ENCODE results near the gene BRMS1L. TPM values are rescaled to one million over a fixed set of nuclear protein-coding genes. Genes with fewer than 3 reads are reported as not detected.

Gene BRMS1L
- total RNA-seq, 1 donor from 2014 or later = 13.1 TPM

GRCh38 chr14:35789651-35790050 lies 36.5 kb upstream of the BRMS1L start:
- Mint-ChIP-seq H3K4me3 (ENCODE audit: low read depth) (no peak overlapping the region), H3K9me3 (ENCODE audit: low read depth) (no peaks in the 10 kb centered on the region), H3K27me3 (no peaks in the 10 kb centered on the region), H3K36me3 (ENCODE audit: insufficient read depth) (no peaks in the 10 kb centered on the region), H3K4me1 (ENCODE audit: low read depth) (no peaks in the 10 kb centered on the region), H3K27ac (no peak overlapping the region)
- DNase-seq (ENCODE audit: low spot score, unreplicated experiment) = no peak
- TF ChIP-seq CTCF (IDR thresholded peaks at IDR 0.05; ENCODE audit: unreplicated experiment) = no peak

- no peak for DNase-seq (ENCODE audit: low spot score, unreplicated experiment)
- no peak for TF ChIP-seq CTCF (IDR thresholded peaks at IDR 0.05; ENCODE audit: unreplicated experiment)
- Mint-ChIP-seq H3K4me3 (ENCODE audit: low read depth) (no peak overlapping the region), H3K9me3 (ENCODE audit: low read depth) (no peaks in the 10 kb centered on the region), H3K27me3 (no peaks in the 10 kb centered on the region), H3K27ac (no peak overlapping the region), H3K36me3 (ENCODE audit: insufficient read depth) (peaks cover 5% of the 10 kb centered on the region), H3K4me1 (ENCODE audit: low read depth) (peaks cover 13% of the 10 kb centered on the region)
These were observed 28.3 kb upstream of the BRMS1L start for GRCh38 chr14:35797796-35798195.

GRCh38 chr14:35806006-35806907 lies 19.9 kb upstream of the BRMS1L start:
- TF ChIP-seq CTCF (IDR thresholded peaks at IDR 0.05; ENCODE audit: unreplicated experiment) = no peak
- DNase-seq (ENCODE audit: low spot score, unreplicated experiment) = no peak
- H3K4me3 Mint-ChIP-seq (ENCODE audit: low read depth) = peak overlapping the region; percentile 72
- H3K27ac Mint-ChIP-seq = no peak overlapping the region
- peaks cover 1% of the 10 kb centered on the region for H3K36me3 Mint-ChIP-seq (ENCODE audit: insufficient read depth)
- no peaks in the 10 kb centered on the region for H3K27me3 Mint-ChIP-seq
- no peaks in the 10 kb centered on the region for H3K9me3 Mint-ChIP-seq (ENCODE audit: low read depth)
- peaks cover 15% of the 10 kb centered on the region for H3K4me1 Mint-ChIP-seq (ENCODE audit: low read depth)

GRCh38 chr14:35807131-35807961 lies 18.8 kb upstream of the BRMS1L start:
- Mint-ChIP-seq H3K4me3 (ENCODE audit: low read depth) (peak overlapping the region; percentile 72), H3K36me3 (ENCODE audit: insufficient read depth) (no peaks in the 10 kb centered on the region), H3K4me1 (ENCODE audit: low read depth) (peaks cover 15% of the 10 kb centered on the region), H3K27ac (peak overlapping the region; percentile 57), H3K27me3 (no peaks in the 10 kb centered on the region), H3K9me3 (ENCODE audit: low read depth) (no peaks in the 10 kb centered on the region)
- no peak for TF ChIP-seq CTCF (IDR thresholded peaks at IDR 0.05; ENCODE audit: unreplicated experiment)
- DNase-seq (ENCODE audit: low spot score, unreplicated experiment) = no peak

GRCh38 chr14:35808076-35808637 lies 18.0 kb upstream of the BRMS1L start:
- Mint-ChIP-seq H3K27ac (peak overlapping the region; percentile 97), H3K4me3 (ENCODE audit: low read depth) (peak overlapping the region; percentile 96), H3K9me3 (ENCODE audit: low read depth) (no peaks in the 10 kb centered on the region), H3K36me3 (ENCODE audit: insufficient read depth) (no peaks in the 10 kb centered on the region), H3K4me1 (ENCODE audit: low read depth) (peaks cover 15% of the 10 kb centered on the region), H3K27me3 (no peaks in the 10 kb centered on the region)
- no peak for DNase-seq (ENCODE audit: low spot score, unreplicated experiment)
- no peak for TF ChIP-seq CTCF (IDR thresholded peaks at IDR 0.05; ENCODE audit: unreplicated experiment)
